ENCODE results near the gene FRS2. TPM values are rescaled to one million over a fixed set of nuclear protein-coding genes. Genes with fewer than 3 reads are reported as not detected.

The FRS2 gene
- total RNA-seq, 1 donor from 2014 or later: 37.7 TPM

DNA sequence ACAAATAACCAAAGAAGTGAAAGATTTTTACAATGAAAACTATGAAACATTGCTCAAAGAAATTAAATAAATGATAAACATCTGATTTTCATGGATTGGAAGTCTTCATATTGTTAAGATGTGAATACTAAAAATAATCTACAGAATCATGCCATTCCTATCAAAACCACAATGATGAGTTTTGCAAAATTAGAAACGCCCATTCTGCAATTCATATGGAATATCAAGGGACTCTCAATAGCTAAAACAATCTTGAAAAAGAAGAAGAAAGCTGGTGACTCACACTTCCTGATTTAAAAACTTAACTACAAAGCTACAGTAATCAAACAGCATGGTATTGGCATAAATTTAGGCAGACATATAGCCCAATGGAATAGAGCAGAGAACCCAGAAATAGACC, 74.9 kb downstream of the FRS2 start:
- Histone ChIP-seq H3K36me3 (peaks cover 0 to 6% of the 10 kb centered on the region in 2 donors), H3K9me3 (peaks cover 0 to 9% of the 10 kb centered on the region in 2 donors), H3K27ac (no peak overlapping the region), H3K4me1 (no peaks in the 10 kb centered on the region), H3K4me3 (no peak overlapping the region), H3K27me3 (no peaks in the 10 kb centered on the region)
- no peak for DNase-seq (ENCODE audit: low spot score in 2 of 2)
- TF ChIP-seq, protein P1, sequence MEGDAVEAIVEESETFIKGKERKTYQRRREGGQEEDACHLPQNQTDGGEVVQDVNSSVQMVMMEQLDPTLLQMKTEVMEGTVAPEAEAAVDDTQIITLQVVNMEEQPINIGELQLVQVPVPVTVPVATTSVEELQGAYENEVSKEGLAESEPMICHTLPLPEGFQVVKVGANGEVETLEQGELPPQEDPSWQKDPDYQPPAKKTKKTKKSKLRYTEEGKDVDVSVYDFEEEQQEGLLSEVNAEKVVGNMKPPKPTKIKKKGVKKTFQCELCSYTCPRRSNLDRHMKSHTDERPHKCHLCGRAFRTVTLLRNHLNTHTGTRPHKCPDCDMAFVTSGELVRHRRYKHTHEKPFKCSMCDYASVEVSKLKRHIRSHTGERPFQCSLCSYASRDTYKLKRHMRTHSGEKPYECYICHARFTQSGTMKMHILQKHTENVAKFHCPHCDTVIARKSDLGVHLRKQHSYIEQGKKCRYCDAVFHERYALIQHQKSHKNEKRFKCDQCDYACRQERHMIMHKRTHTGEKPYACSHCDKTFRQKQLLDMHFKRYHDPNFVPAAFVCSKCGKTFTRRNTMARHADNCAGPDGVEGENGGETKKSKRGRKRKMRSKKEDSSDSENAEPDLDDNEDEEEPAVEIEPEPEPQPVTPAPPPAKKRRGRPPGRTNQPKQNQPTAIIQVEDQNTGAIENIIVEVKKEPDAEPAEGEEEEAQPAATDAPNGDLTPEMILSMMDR (IDR thresholded peaks at IDR 0.05): no peak
- intact Hi-C loops (cut with DNase I): no loop called here

DNA sequence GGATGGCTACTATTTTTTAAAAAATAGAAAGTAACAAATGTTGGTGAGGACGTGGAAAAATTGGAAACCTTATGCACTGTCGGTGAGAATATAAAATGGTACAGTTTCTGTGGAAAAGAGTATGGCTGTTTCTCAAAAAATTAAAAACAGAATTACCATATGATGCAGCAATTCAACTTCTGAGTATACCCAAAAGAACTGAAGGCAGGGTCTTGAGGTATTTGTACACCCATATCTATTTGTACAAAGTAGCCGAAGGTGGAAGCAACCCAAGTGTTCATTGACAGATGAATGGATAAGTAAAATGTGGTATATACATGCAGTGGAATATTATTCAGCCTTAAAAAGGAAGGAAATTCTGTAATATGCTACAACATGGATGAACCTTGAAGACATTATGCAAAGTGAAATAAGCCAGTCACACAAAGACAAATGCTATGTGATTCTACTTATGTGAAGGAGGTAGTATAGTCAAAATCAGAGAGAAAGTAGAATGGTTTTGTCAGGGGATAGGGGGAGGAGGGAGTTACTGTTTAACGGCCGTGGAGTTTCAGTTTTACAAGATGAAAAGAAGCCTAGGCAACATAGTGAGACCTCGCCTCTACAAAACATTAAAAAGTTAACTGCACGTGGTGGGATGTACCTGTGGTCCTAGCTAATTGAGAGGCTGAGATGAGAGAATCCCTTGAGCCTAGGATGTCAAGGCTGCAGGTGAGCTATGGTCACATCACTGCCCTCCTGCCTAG, 76.7 kb downstream of the FRS2 start:
- Histone ChIP-seq H3K27me3 (no peaks in the 10 kb centered on the region), H3K27ac (no peak overlapping the region), H3K9me3 (peaks cover 0 to 9% of the 10 kb centered on the region in 2 donors), H3K36me3 (no peaks in the 10 kb centered on the region), H3K4me1 (no peaks in the 10 kb centered on the region), H3K4me3 (no peak overlapping the region)
- intact Hi-C loops (cut with DNase I): no loop called here
- no peak for DNase-seq (ENCODE audit: low spot score in 2 of 2)
- TF ChIP-seq, protein P1 (IDR thresholded peaks at IDR 0.05): no peak

DNA sequence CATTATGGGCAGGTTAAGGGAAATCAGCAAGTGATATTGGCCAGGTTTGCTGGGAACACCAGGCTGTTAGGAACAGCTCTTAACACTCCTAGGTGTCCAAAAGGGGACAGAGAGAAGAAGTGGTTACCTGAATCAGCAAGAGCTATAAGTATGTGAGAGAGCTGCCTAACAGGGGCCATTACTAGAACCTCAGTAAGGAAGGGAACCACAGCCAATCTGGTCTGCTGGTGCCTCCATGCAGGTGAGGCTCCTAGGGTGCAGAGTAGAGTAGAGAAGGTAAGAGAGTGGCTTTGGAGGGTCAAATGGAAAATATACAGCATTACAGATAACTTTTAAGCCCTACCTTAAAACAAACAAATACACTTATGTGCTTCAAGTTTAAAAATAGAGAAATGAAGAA, 78.5 kb downstream of the FRS2 start:
- no peak for DNase-seq (ENCODE audit: low spot score in 2 of 2)
- TF ChIP-seq, protein P1 (IDR thresholded peaks at IDR 0.05): no peak
- Histone ChIP-seq H3K4me3 (no peak overlapping the region), H3K27me3 (no peaks in the 10 kb centered on the region), H3K4me1 (no peaks in the 10 kb centered on the region), H3K36me3 (no peaks in the 10 kb centered on the region), H3K27ac (no peak overlapping the region), H3K9me3 (peaks cover 0 to 7% of the 10 kb centered on the region in 2 donors)
- intact Hi-C loops (cut with DNase I): no loop called here

DNA sequence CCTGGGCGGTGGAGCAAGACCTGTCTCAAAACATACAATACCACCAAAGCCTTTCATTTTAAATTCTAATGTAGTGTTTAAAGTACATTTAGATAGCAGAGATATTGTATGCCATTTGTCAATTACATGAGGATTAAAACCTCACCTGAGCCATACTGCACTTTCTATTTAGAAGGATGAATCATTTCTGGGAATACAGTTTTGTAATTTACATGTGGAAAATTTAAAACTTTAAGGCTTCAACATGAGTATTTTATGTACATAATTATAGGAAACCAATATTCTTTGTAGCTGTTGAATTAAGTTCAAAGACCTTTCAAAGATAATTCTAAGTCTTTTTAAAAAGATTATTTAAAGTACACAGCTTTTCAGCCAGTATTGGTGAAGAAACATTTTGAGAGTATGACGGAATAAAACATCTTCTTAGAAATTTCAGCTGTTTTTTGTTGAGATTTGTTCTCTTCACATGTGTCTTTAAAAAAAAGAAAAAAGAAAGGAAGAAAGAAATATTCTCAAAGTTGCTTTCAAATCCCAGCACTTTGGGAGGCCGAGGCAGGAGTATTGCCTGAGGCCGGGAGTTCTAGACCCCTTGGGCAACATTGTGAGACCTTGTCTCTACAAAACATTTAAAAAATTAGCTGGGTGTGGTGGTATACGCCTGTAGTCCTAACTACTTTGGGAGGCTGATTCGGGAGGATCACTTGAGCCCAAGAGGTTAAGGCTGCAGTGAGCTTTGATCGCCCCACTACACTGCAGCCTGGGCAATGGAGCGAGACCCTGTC, 80.6 kb downstream of the FRS2 start:
- no peaks in the 10 kb centered on the region for H3K27me3 ChIP-seq

DNA sequence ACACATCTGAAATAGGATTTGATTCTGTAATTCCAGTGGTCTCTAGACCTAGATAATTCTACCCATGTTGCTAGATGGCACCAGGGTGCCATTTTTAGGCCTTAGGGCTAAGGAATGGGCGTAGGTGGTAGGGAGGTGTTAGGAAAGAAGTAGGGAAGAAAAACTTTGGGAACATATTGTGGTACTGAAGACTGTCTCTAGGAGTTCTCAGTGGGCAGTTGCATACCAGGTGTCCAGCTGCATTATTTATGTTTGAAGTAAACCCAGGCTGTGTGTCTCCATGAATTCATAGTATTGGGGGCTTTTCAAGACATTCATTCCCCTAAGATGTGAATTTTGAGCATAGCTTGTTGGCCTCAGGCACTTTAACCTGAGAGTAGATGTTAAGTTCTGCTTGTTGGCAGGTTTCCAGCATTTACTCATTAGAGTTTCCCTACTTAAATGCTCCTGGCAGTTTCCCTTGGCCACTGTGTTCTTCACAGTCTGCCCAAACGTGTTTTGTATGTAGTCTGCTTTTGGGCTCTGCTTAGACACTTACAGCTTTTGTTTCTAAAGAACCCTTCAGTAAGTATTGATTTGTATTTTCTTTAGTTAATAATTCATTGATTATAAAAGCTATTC, 83.5 kb downstream of the FRS2 start:
- TF ChIP-seq, protein P1 (IDR thresholded peaks at IDR 0.05): no peak
- Histone ChIP-seq H3K4me3 (no peak overlapping the region), H3K36me3 (no peaks in the 10 kb centered on the region), H3K27ac (no peak overlapping the region), H3K4me1 (peaks cover 0 to 2% of the 10 kb centered on the region in 2 donors), H3K9me3 (no peaks in the 10 kb centered on the region), H3K27me3 (no peaks in the 10 kb centered on the region)
- no peak for DNase-seq (ENCODE audit: low spot score in 2 of 2)
- intact Hi-C loops (cut with DNase I): no loop called here

More for the DNA sequence above, 80.6 kb downstream of the FRS2 start:
- Histone ChIP-seq H3K9me3 (no peaks in the 10 kb centered on the region), H3K27ac (no peak overlapping the region), H3K4me3 (no peak overlapping the region), H3K4me1 (no peaks in the 10 kb centered on the region), H3K36me3 (no peaks in the 10 kb centered on the region)
- intact Hi-C loops (cut with DNase I): no loop called here
- TF ChIP-seq, protein P1 (IDR thresholded peaks at IDR 0.05): no peak
- DNase-seq (ENCODE audit: low spot score in 2 of 2): no peak

Measured in ascending aorta (tissue), 2 donors.